ENCODE data around the gene SLC25A13. TPM values are rescaled to one million over a fixed set of nuclear protein-coding genes. Genes with fewer than 3 reads are reported as not detected.

SLC25A13 gene
- total and polyA plus RNA-seq, 9 of the 15 experiments (the other 6 are each of a cell fraction or from before 2014, with no cell fraction given), result 21.4 to 80.2 (median 58.7) TPM

DNA sequence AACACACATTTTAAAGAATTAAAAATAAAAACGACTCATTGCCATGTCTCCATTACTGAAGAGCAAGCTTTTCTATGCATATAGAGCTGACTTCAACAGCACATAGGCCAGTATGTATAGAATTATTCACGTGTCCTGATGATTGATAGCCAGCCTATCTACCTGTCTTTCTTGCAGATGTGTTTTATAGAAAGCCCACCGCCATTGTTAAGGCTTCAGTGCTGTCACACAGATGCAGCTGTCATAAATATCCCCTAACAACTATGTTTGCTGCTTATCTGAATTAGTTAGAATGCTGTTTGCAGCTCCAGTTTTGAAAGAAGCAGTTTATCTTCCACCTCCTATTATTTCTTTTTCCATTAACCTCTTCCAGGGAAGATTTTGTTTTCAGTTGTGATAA, 235.9 kb downstream of the SLC25A13 start:
- WGBS (ENCODE audit: insufficient coverage, low coverage, missing lambda C conversion rate), result 0% methylated on average over 3 of the region's 3 CpGs
- Histone ChIP-seq H3K79me2 (ENCODE audit: control insufficient read depth, insufficient read depth, low read length) (no peaks in the 10 kb centered on the region), H3K36me3 (ENCODE audit: control insufficient read depth, insufficient read depth, low read length) (no peaks in the 10 kb centered on the region), H3K9me1 (ENCODE audit: control insufficient read depth, insufficient read depth, low read length) (no peaks in the 10 kb centered on the region), H2AFZ (ENCODE audit: low read depth, low read length) (no peak overlapping the region), H3K27me3 (ENCODE audit: control insufficient read depth in 2 of 2, insufficient read depth in 2 of 2, low read length in 2 of 2) (peaks cover 3 to 4% of the 10 kb centered on the region in 2 experiments; a peak in 2 of 5 replicates), H3K4me1 (replicated peaks in 1 of 2; ENCODE audit: control insufficient read depth in 2 of 2, insufficient read depth in 2 of 2, low read length in 2 of 2) (no peaks in the 10 kb centered on the region), H3K4me2 (ENCODE audit: insufficient read depth, low read length) (no peak overlapping the region), H3K9ac (ENCODE audit: insufficient read depth in 1 of 2, low read depth in 2 of 2, low read length in 2 of 2) (no peak overlapping the region), H3K4me3 (no peak overlapping the region), H3K9me3 (replicated peaks; ENCODE audit: control insufficient read depth, insufficient read depth, low read depth, low read length) (no peaks in the 10 kb centered on the region), H3K27ac (ENCODE audit: extremely low read depth, low read depth, low read length) (no peak overlapping the region), H4K20me1 (replicated peaks; ENCODE audit: control insufficient read depth, insufficient read depth, low read length) (no peaks in the 10 kb centered on the region)
- FAIRE-seq (no peak), DNase-seq (ENCODE audit: extremely low read depth in 1 of 4, low spot score in 3 of 4) (no peak), ATAC-seq (no peak)
- in situ Hi-C loops (cut with MboI), result no loop called here
- ChIA-PET CTCF (ENCODE audit: low intra/inter-chr PET ratio) (interaction anchor here (0.7 kb wide), 1 partner anchor 40 kb away, joined by 3 read pairs; no protein-coding TSS in a partner anchor), POLR2A (no interaction called here)
- TF ChIP-seq HNRNPK (IDR thresholded peaks at IDR 0.05; ENCODE audit: low read depth, low read length, poor library complexity, severe bottlenecking), result no peak
- TF ChIP-seq ZNF133 (CRISPR knock-in tag; IDR thresholded peaks at IDR 0.05), result no peak
- TF ChIP-seq GTF2A2 (tag; IDR thresholded peaks at IDR 0.05), result no peak
- TF ChIP-seq MAFG (tag; conservative IDR thresholded peaks at IDR 0.05), result no peak
- no peak for TF ChIP-seq TEAD4 (IDR thresholded peaks at IDR 0.05; ENCODE audit: low read length)
- no peak for TF ChIP-seq TEAD4 (CRISPR knock-in tag; IDR thresholded peaks at IDR 0.05; ENCODE audit: borderline replicate concordance)
- TF ChIP-seq, protein P1, sequence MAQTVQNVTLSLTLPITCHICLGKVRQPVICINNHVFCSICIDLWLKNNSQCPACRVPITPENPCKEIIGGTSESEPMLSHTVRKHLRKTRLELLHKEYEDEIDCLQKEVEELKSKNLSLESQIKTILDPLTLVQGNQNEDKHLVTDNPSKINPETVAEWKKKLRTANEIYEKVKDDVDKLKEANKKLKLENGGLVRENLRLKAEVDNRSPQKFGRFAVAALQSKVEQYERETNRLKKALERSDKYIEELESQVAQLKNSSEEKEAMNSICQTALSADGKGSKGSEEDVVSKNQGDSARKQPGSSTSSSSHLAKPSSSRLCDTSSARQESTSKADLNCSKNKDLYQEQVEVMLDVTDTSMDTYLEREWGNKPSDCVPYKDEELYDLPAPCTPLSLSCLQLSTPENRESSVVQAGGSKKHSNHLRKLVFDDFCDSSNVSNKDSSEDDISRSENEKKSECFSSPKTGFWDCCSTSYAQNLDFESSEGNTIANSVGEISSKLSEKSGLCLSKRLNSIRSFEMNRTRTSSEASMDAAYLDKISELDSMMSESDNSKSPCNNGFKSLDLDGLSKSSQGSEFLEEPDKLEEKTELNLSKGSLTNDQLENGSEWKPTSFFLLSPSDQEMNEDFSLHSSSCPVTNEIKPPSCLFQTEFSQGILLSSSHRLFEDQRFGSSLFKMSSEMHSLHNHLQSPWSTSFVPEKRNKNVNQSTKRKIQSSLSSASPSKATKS (CRISPR knock-in tag; IDR thresholded peaks at IDR 0.05), result no peak
- no peak for TF ChIP-seq KLF1 (tag; IDR thresholded peaks at IDR 0.05)
- TF ChIP-seq NFXL1 (CRISPR knock-in tag; IDR thresholded peaks at IDR 0.05), result no peak
- TF ChIP-seq KLF16 (IDR thresholded peaks at IDR 0.05), result no peak
- TF ChIP-seq NFATC3 (IDR thresholded peaks at IDR 0.05), result no peak
- TF ChIP-seq PHF20 (IDR thresholded peaks at IDR 0.05; ENCODE audit: partially characterized antibody), result no peak
- TF ChIP-seq, protein P2, sequence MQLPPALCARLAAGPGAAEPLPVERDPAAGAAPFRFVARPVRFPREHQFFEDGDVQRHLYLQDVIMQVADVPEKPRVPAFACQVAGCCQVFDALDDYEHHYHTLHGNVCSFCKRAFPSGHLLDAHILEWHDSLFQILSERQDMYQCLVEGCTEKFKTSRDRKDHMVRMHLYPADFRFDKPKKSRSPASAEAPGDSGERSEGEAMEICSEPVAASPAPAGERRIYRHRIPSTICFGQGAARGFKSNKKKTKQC (CRISPR knock-in tag; IDR thresholded peaks at IDR 0.05), result no peak
- no peak for TF ChIP-seq FOXJ2 (tag; IDR thresholded peaks at IDR 0.05)
- TF ChIP-seq SMARCE1 (IDR thresholded peaks at IDR 0.05), result no peak
- TF ChIP-seq, protein P3, sequence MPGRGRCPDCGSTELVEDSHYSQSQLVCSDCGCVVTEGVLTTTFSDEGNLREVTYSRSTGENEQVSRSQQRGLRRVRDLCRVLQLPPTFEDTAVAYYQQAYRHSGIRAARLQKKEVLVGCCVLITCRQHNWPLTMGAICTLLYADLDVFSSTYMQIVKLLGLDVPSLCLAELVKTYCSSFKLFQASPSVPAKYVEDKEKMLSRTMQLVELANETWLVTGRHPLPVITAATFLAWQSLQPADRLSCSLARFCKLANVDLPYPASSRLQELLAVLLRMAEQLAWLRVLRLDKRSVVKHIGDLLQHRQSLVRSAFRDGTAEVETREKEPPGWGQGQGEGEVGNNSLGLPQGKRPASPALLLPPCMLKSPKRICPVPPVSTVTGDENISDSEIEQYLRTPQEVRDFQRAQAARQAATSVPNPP (IDR thresholded peaks at IDR 0.05; ENCODE audit: borderline replicate concordance, insufficient read depth, insufficient read length), result no peak
- TF ChIP-seq GATA2 (CRISPR knock-in tag; IDR thresholded peaks at IDR 0.05), result no peak
- TF ChIP-seq EP300 (IDR thresholded peaks at IDR 0.05; ENCODE audit: low read length), result no peak
- TF ChIP-seq ZKSCAN8 (CRISPR knock-in tag; IDR thresholded peaks at IDR 0.05), result no peak
- TF ChIP-seq, protein P4, sequence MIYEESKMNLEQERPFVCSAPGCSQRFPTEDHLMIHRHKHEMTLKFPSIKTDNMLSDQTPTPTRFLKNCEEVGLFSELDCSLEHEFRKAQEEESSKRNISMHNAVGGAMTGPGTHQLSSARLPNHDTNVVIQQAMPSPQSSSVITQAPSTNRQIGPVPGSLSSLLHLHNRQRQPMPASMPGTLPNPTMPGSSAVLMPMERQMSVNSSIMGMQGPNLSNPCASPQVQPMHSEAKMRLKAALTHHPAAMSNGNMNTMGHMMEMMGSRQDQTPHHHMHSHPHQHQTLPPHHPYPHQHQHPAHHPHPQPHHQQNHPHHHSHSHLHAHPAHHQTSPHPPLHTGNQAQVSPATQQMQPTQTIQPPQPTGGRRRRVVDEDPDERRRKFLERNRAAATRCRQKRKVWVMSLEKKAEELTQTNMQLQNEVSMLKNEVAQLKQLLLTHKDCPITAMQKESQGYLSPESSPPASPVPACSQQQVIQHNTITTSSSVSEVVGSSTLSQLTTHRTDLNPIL (CRISPR knock-in tag; IDR thresholded peaks at IDR 0.05), result no peak
- TF ChIP-seq HDAC3 (IDR thresholded peaks at IDR 0.05; ENCODE audit: borderline replicate concordance, partially characterized antibody), result no peak
- intact Hi-C loops (cut with micrococcal nuclease), result no loop called here
- BruUV-seq (replicated peaks), result no TSS peak

Data from K562 (cell line).